GM23338 (cell line): ENCODE data around the gene SEMG2. TPM values are rescaled to one million over a fixed set of nuclear protein-coding genes. Genes with fewer than 3 reads are reported as not detected.

Experiments used
- ATAC-seq: fragments of 200-7000 bp; cut with Tn5 transposase; 3 replicates; pipeline ENCODE4 v1.9.1; 2020
- DNase-seq: peaks from one replicate; pipeline ENCODE4 v3.0.0-alpha.2; 2015; ENCODE audit warnings: low spot score
- H2AFZ ChIP-seq: fragments of 200-600 bp; sonication (generic); 2 replicates; pipeline ENCODE4 v1.8.0; 2016; ENCODE audit warnings: antibody characterized with exemption, mild to moderate bottlenecking, moderate library complexity
- H3F3A ChIP-seq: fragments of 200-600 bp; sonication (generic); replicated peaks from 2 replicates; pipeline ENCODE4 v1.8.0; 2017; ENCODE audit warnings: antibody characterized with exemption, mixed run types, low read depth
- H3K27ac ChIP-seq: fragments of 200-600 bp; sonication (generic); 2 replicates; pipeline ENCODE4 v1.6.1; 2016; ENCODE audit warnings: low read depth
- H3K27me3 ChIP-seq: fragments of 200-600 bp; sonication (generic); 2 replicates; pipeline ENCODE4 v1.8.0; 2016; ENCODE audit warnings: mild to moderate bottlenecking, mixed run types, moderate library complexity; ENCODE audit not compliant: insufficient read depth
- H3K36me3 ChIP-seq: fragments of 200-600 bp; sonication (generic); 2 replicates; pipeline ENCODE4 v1.8.0; 2016; ENCODE audit warnings: mild to moderate bottlenecking; ENCODE audit not compliant: insufficient read depth
- H3K4me1 ChIP-seq: fragments of 200-600 bp; sonication (generic); 2 replicates; pipeline ENCODE4 v1.8.0; 2016; ENCODE audit warnings: mild to moderate bottlenecking, moderate library complexity; ENCODE audit not compliant: insufficient read depth
- H3K4me2 ChIP-seq: fragments of 200-600 bp; sonication (generic); 2 replicates; pipeline ENCODE4 v1.7.1; 2017; ENCODE audit warnings: mixed run types
- H3K4me3 ChIP-seq: fragments of 200-600 bp; sonication (generic); 2 replicates; pipeline ENCODE4 v1.6.1; 2016; ENCODE audit warnings: mixed run types
- H3K79me2 ChIP-seq: fragments of 200-600 bp; sonication (generic); replicated peaks from 2 replicates; pipeline ENCODE4 v1.8.0; 2017; ENCODE audit warnings: mild to moderate bottlenecking; ENCODE audit not compliant: insufficient read depth
- H3K9me2 ChIP-seq: fragments of 200-600 bp; sonication (generic); 2 replicates; pipeline ENCODE4 v1.8.0; 2017; ENCODE audit not compliant: insufficient read depth
- H4K20me1 ChIP-seq: fragments of 200-600 bp; sonication (generic); replicated peaks from 2 replicates; pipeline ENCODE4 v1.8.0; 2017; ENCODE audit warnings: mild to moderate bottlenecking; ENCODE audit not compliant: insufficient read depth
- H3K27ac Mint-ChIP-seq: 2 replicates; pipeline ENCODE4 v1.8.0; 2020; ENCODE audit warnings: inconsistent platforms, mild to moderate bottlenecking, moderate library complexity, mixed read lengths
- H3K27me3 Mint-ChIP-seq: 3 replicates; pipeline ENCODE4 v1.8.0; 2022; ENCODE audit warnings: low read depth, mild to moderate bottlenecking, moderate library complexity, mixed read lengths, inconsistent platforms; ENCODE audit not compliant: insufficient read depth, poor library complexity
- H3K36me3 Mint-ChIP-seq: 3 replicates; pipeline ENCODE4 v1.8.0; 2021; ENCODE audit warnings: low read depth, mild to moderate bottlenecking, inconsistent platforms, moderate library complexity, mixed read lengths
- H3K4me1 Mint-ChIP-seq: 3 replicates; pipeline ENCODE4 v1.8.0; 2020; ENCODE audit warnings: mild to moderate bottlenecking, inconsistent platforms, mixed read lengths
- H3K4me3 Mint-ChIP-seq: 3 replicates; pipeline ENCODE4 v1.8.0; 2021; ENCODE audit warnings: moderate library complexity, mild to moderate bottlenecking, inconsistent platforms, mixed read lengths
- H3K9me3 Mint-ChIP-seq: 3 replicates; pipeline ENCODE4 v1.8.0; 2020; ENCODE audit warnings: moderate library complexity, mild to moderate bottlenecking, inconsistent platforms, mixed read lengths
- CREB1 ChIP-seq: fragments of 250-450 bp; sonication (Bioruptor Pico); IDR thresholded peaks from 2 replicates; pipeline ENCODE4 v1.5.0; 2020; ENCODE audit warnings: low read depth, mild to moderate bottlenecking, moderate library complexity
- CTCF ChIP-seq, 2 experiments: fragments of 200-600 bp in 1 of 2; sonication (generic) in 1 of 2; conservative IDR thresholded peaks; 2 replicates each; pipeline versions ENCODE4 v1.5.1 to v1.6.1; 2016 to 2017; ENCODE audit warnings: antibody characterized with exemption in 2 of 2, low read depth in 2 of 2, mild to moderate bottlenecking in 2 of 2, moderate library complexity in 1 of 2
- ETS1 ChIP-seq: IDR thresholded peaks from 2 replicates; pipeline ENCODE4 v1.6.1; 2016; ENCODE audit warnings: antibody characterized with exemption
- EZH2 ChIP-seq: fragments of 200-600 bp; sonication (generic); IDR thresholded peaks from one replicate; pipeline ENCODE4 v1.8.0; 2017; ENCODE audit warnings: antibody characterized with exemption, mild to moderate bottlenecking, low read depth; ENCODE audit not compliant: unreplicated experiment
- EZH2phosphoT487 ChIP-seq: fragments of 200-600 bp; sonication (generic); IDR thresholded peaks from one replicate; pipeline ENCODE4 v1.8.1; 2018; ENCODE audit warnings: antibody characterized with exemption; ENCODE audit not compliant: unreplicated experiment
- POLR2AphosphoS5 ChIP-seq: IDR thresholded peaks from 2 replicates; pipeline ENCODE4 v1.6.1; 2016; ENCODE audit warnings: antibody characterized with exemption, low read depth
- REST ChIP-seq: IDR thresholded peaks from one replicate; pipeline ENCODE4 v1.6.1; 2018; ENCODE audit warnings: antibody characterized with exemption; ENCODE audit not compliant: unreplicated experiment
- ZNF462 ChIP-seq: fragments of 250-450 bp; sonication (Bioruptor Pico); IDR thresholded peaks from 2 replicates; pipeline ENCODE4 v1.5.0; 2020; ENCODE audit warnings: mild to moderate bottlenecking, moderate library complexity
- polyA plus RNA-seq: library from polyadenylated mRNA; unstranded; fragments of >200 nt; fragmentation: Nextera tagmentation; extraction: Ambion mirVana; gene quantifications from 2 replicates; pipeline ENCODE4 v1.2.1, GENCODE V29; 2016
- total RNA-seq: library from RNA; depleted of rRNA; stranded (reverse); fragments of >200 nt; shearing (Covaris generic); gene quantifications from 2 replicates; pipeline ENCODE4 v1.2.3, GENCODE V29; 2014

The SEMG2 gene
- total and polyA plus RNA-seq, 2 experiments from 2014 or later: not detected

- no peak for TF ChIP-seq ZNF462 (CRISPR knock-in tag)
Measured at GRCh38 chr20:45257161-45257560, 36.0 kb downstream of the SEMG2 start (continued).

GRCh38 chr20:45257711-45258110 lies 36.5 kb downstream of the SEMG2 start:
- H3K79me2 ChIP-seq: no peaks in the 10 kb centered on the region
- ATAC-seq: no peak
- H3K27me3 ChIP-seq: no peaks in the 10 kb centered on the region
- no peaks in the 10 kb centered on the region for H3K36me3 ChIP-seq
- Mint-ChIP-seq H3K4me3 (no peak overlapping the region), H3K4me1 (peaks cover 9% of the 10 kb centered on the region), H3K36me3 (no peaks in the 10 kb centered on the region), H3K27ac (no peak overlapping the region), H3K9me3 (no peaks in the 10 kb centered on the region), H3K27me3 (no peaks in the 10 kb centered on the region)
- no peak overlapping the region for H3K27ac ChIP-seq
- H3F3A ChIP-seq: no peaks in the 10 kb centered on the region
- peaks cover 3% of the 10 kb centered on the region; the same call in 1 of the 2 replicates for H3K9me2 ChIP-seq
- H4K20me1 ChIP-seq: no peaks in the 10 kb centered on the region
- H3K4me2 ChIP-seq: no peak overlapping the region
- DNase-seq: no peak
- H2AFZ ChIP-seq: no peak overlapping the region
- H3K4me3 ChIP-seq: no peak overlapping the region
- H3K4me1 ChIP-seq: peaks cover 7% of the 10 kb centered on the region
- TF ChIP-seq POLR2AphosphoS5 (no peak), REST (no peak), EZH2 (no peak), EZH2phosphoT487 (no peak), CTCF (conservative IDR thresholded peaks at IDR 0.05; ENCODE audit: low read depth in 2 of 2) (no peak), CREB1 (CRISPR knock-in tag) (no peak), ETS1 (no peak)
